ENCODE results near the gene SCARF1.

DNA sequence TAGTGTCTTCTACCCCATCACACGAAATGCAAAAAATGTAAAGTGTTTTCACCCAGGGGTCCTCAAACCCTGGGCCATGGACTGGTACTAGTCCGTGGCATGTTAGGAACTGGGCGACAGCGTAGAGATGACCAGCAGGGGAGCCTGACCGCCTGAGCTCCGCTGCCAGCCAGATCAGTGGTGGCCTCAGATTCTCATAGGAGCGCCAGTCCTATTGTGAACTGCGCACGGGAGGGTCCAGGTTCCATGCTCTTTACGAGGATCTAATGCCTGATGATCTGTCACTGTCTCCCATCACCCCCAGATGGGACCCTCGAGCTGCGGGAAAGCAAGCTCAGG, 4.5 kb downstream of the SCARF1 start:
- no peak for TF ChIP-seq EZH2 (IDR thresholded peaks at IDR 0.05; ENCODE audit: low read length)
- TF ChIP-seq, protein P1, sequence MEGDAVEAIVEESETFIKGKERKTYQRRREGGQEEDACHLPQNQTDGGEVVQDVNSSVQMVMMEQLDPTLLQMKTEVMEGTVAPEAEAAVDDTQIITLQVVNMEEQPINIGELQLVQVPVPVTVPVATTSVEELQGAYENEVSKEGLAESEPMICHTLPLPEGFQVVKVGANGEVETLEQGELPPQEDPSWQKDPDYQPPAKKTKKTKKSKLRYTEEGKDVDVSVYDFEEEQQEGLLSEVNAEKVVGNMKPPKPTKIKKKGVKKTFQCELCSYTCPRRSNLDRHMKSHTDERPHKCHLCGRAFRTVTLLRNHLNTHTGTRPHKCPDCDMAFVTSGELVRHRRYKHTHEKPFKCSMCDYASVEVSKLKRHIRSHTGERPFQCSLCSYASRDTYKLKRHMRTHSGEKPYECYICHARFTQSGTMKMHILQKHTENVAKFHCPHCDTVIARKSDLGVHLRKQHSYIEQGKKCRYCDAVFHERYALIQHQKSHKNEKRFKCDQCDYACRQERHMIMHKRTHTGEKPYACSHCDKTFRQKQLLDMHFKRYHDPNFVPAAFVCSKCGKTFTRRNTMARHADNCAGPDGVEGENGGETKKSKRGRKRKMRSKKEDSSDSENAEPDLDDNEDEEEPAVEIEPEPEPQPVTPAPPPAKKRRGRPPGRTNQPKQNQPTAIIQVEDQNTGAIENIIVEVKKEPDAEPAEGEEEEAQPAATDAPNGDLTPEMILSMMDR (optimal IDR thresholded peaks at IDR 0.05 in 1 of 3, IDR thresholded peaks at IDR 0.05 in 1 of 3, conservative IDR thresholded peaks at IDR 0.05 in 1 of 3; ENCODE audit: extremely low read depth in 1 of 3, insufficient read depth in 2 of 3, low read length in 3 of 3) = no peak
